Endothelial cell of umbilical vein (primary cell): ENCODE results near the gene C2CD5. TPM values are rescaled to one million over a fixed set of nuclear protein-coding genes. Genes with fewer than 3 reads are reported as not detected.

Source experiments
- BruUV-seq: library from RNA; stranded (reverse); fragments of 400-500 nt; replicated peaks from 2 replicates; lab custom pipeline; 2021; lab: Mats Ljungman, UMichigan
- CTCF ChIA-PET: fragments of 300-600, 350-600 bp; sonication (Branson Sonifier 250); formaldehyde crosslinking; loops from one replicate; lab custom pipeline; 2021; ENCODE audit warnings: antibody characterized with exemption, inconsistent platforms; lab: Charles Lee
- POLR2A ChIA-PET: fragments of 300-600, 350-600 bp; sonication (Branson Sonifier 250); formaldehyde crosslinking; loops from one replicate; lab custom pipeline; 2021; ENCODE audit warnings: antibody characterized with exemption, inconsistent platforms; lab: Charles Lee
- DNase-seq: peaks from one replicate; pipeline ENCODE4 v3.0.0-alpha.2; 2011; ENCODE audit warnings: low read depth, low spot score
- FAIRE-seq: peaks from 2 replicates; lab custom pipeline; 2011; peaks lifted over from hg19 to GRCh38; lab: Jason Lieb, UNC
- H2AFZ ChIP-seq: 2 replicates; pipeline ENCODE4 v1.6.0; 2012; ENCODE audit warnings: low read depth, low read length, control low read depth, inconsistent platforms
- H3K27ac ChIP-seq: 2 replicates; pipeline ENCODE4 v1.5.1; 2011; ENCODE audit warnings: low read depth, mild to moderate bottlenecking, control low read depth, low read length, moderate library complexity; ENCODE audit not compliant: insufficient read depth
- H3K27me3 ChIP-seq, 2 experiments: 2 replicates each; pipeline versions ENCODE4 v1.6.0 to v1.6.1; 2011; ENCODE audit warnings: low read length in 2 of 2, mixed read lengths in 1 of 2; ENCODE audit not compliant: control insufficient read depth in 2 of 2, insufficient read depth in 2 of 2
- H3K36me3 ChIP-seq, 2 experiments: 2 replicates in 1 of 2; 3 replicates in 1 of 2; pipeline ENCODE4 v1.5.1; 2011; ENCODE audit warnings: low read length in 2 of 2, mild to moderate bottlenecking in 1 of 2, moderate library complexity in 1 of 2; ENCODE audit not compliant: control insufficient read depth in 2 of 2, insufficient read depth in 2 of 2; ENCODE audit errors: extremely low read depth in 1 of 2
- H3K4me1 ChIP-seq: 3 replicates; pipeline ENCODE4 v1.5.1; 2011; ENCODE audit warnings: mild to moderate bottlenecking, low read length; ENCODE audit not compliant: control insufficient read depth, insufficient read depth; ENCODE audit errors: extremely low read depth
- H3K4me2 ChIP-seq: 2 replicates; pipeline ENCODE4 v1.6.1; 2011; ENCODE audit warnings: low read length, control low read depth, mixed read lengths; ENCODE audit not compliant: insufficient read depth
- H3K4me3 ChIP-seq, 3 experiments: fragments of 200-600 bp in 1 of 3; sonication (generic), shearing (Covaris generic) in 1 of 3; replicated peaks in 1 of 3; 2 replicates each; pipeline ENCODE4 v1.5.1; 2011 to 2016; ENCODE audit warnings: control low read depth in 3 of 3, low read length in 3 of 3, mild to moderate bottlenecking in 2 of 3, inconsistent platforms in 1 of 3, low read depth in 1 of 3, moderate library complexity in 1 of 3; ENCODE audit not compliant: insufficient read depth in 1 of 3
- H3K79me2 ChIP-seq: 2 replicates; pipeline ENCODE4 v1.6.0; 2012; ENCODE audit warnings: low read length, inconsistent platforms; ENCODE audit not compliant: control insufficient read depth, insufficient read depth
- H3K9ac ChIP-seq: replicated peaks from 2 replicates; pipeline ENCODE3; 2011; ENCODE audit warnings: low read length, control low read depth; ENCODE audit not compliant: insufficient read depth; ENCODE audit errors: extremely low read depth
- H3K9me1 ChIP-seq: replicated peaks from 3 replicates; pipeline ENCODE4 v1.6.0; 2011; ENCODE audit warnings: mild to moderate bottlenecking, low read length; ENCODE audit not compliant: control insufficient read depth, insufficient read depth; ENCODE audit errors: extremely low read depth
- H3K9me3 ChIP-seq: replicated peaks from 2 replicates; pipeline ENCODE4 v1.5.1; 2012; ENCODE audit warnings: low read length, inconsistent platforms; ENCODE audit not compliant: control insufficient read depth, insufficient read depth
- H4K20me1 ChIP-seq: replicated peaks from 2 replicates; pipeline ENCODE3; 2011; ENCODE audit warnings: mild to moderate bottlenecking, low read length; ENCODE audit not compliant: control insufficient read depth, insufficient read depth; ENCODE audit errors: extremely low read depth
- CTCF ChIP-seq, 2 donors: IDR thresholded peaks; 1 replicate in 1 of 2; 2 replicates in 1 of 2; pipeline ENCODE4 v1.5.1; 2011; ENCODE audit warnings: low read length in 2 of 2, mild to moderate bottlenecking in 2 of 2, moderate library complexity in 2 of 2, control low read depth in 1 of 2, inconsistent platforms in 1 of 2, low read depth in 1 of 2; ENCODE audit not compliant: insufficient read depth in 1 of 2; ENCODE audit errors: extremely low read depth in 1 of 2
- EZH2 ChIP-seq: IDR thresholded peaks from 2 replicates; pipeline ENCODE4 v1.6.1; 2012; ENCODE audit warnings: borderline replicate concordance, low read depth, mild to moderate bottlenecking, moderate library complexity, low read length, inconsistent platforms; ENCODE audit not compliant: severe bottlenecking
- FOS ChIP-seq: IDR thresholded peaks from 2 replicates; pipeline ENCODE4 v1.6.1; 2011; ENCODE audit warnings: mild to moderate bottlenecking, low read length, moderate library complexity, borderline replicate concordance; ENCODE audit not compliant: insufficient read depth
- GATA2 ChIP-seq: IDR thresholded peaks from 2 replicates; pipeline ENCODE4 v1.7.0; 2011; ENCODE audit warnings: low read depth, mild to moderate bottlenecking, moderate library complexity, mixed read lengths, low read length; ENCODE audit not compliant: insufficient read length, insufficient read depth
- JUN ChIP-seq: IDR thresholded peaks from 2 replicates; pipeline ENCODE4 v1.6.1; 2011; ENCODE audit warnings: borderline replicate concordance, low read depth; ENCODE audit not compliant: insufficient read length, insufficient read depth
- MAX ChIP-seq: IDR thresholded peaks from 2 replicates; pipeline ENCODE4 v1.6.1; 2011; ENCODE audit not compliant: insufficient read depth, insufficient read length
- MYC ChIP-seq: IDR thresholded peaks from one replicate; pipeline ENCODE4 v1.6.1; 2011; ENCODE audit warnings: mild to moderate bottlenecking, low read depth, low read length
- POLR2A ChIP-seq: IDR thresholded peaks from 2 replicates; pipeline ENCODE4 v1.6.1; 2012; ENCODE audit warnings: low read depth, mild to moderate bottlenecking, control low read depth, low read length
- POLR2AphosphoS5 ChIP-seq: IDR thresholded peaks from 2 replicates; pipeline ENCODE4 v1.6.1; 2012; ENCODE audit warnings: low read depth, mild to moderate bottlenecking, control low read depth, low read length, moderate library complexity; ENCODE audit not compliant: insufficient read depth
- dilution Hi-C: fragments of 300-500 bp; cut with MboI; formaldehyde crosslinking; loops from one replicate; pipeline ENCODE4 v1.15.0; 2019; ENCODE audit warnings: low sequenced_read_pairs; ENCODE audit not compliant: extremely low pct_ligation_motif_present
- intact Hi-C: fragments of 100-400 bp; cut with micrococcal nuclease; formaldehyde crosslinking; loops from one replicate; pipeline ENCODE4 v1.10.0; 2022
- polyA plus RNA-seq, 4 experiments: library from polyadenylated mRNA; depleted of rRNA in 3 of 4; stranded (reverse) in 3 of 4; unstranded in 1 of 4; fragments of >200 nt; gene quantifications; 2 replicates each; pipeline versions ENCODE4 v1.2.1 to v1.2.3, GENCODE V29; 2011 to 2012; ENCODE audit warnings: missing spikeins in 1 of 4
- total RNA-seq: library from RNA; stranded (reverse); gene quantifications from 2 replicates; pipeline ENCODE4 v1.2.3, GENCODE V29; 2021

C2CD5 gene
- total and polyA plus RNA-seq, 2 donors (not counting 3 experiments of a cell fraction or from before 2014, with no cell fraction given), result 12.9 to 32.9 TPM

GRCh38 chr12:22569253-22569652 lies 24.9 kb upstream of the C2CD5 start:
- CTCF ChIA-PET, result no interaction called here
- FAIRE-seq (no peak), DNase-seq (no peak)
- no peak overlapping the region for H3K4me3 ChIP-seq
- H3K4me1 ChIP-seq, result no peaks in the 10 kb centered on the region
- no peak overlapping the region for H3K9ac ChIP-seq
- dilution Hi-C loops (no loop called here), intact Hi-C loops (no loop called here)
- BruUV-seq, result no TSS peak
- no peaks in the 10 kb centered on the region for H3K36me3 ChIP-seq
- H3K4me2 ChIP-seq, result no peak overlapping the region
- TF ChIP-seq EZH2, result no peak
- no peak for TF ChIP-seq FOS
- TF ChIP-seq POLR2A, result no peak
- POLR2A ChIA-PET, result interaction anchor here (1.5 kb wide), 1 partner anchor 25 kb away, joined by 3 read pairs; the partner anchor contains the start of gene C2CD5
- H4K20me1 ChIP-seq, result no peaks in the 10 kb centered on the region
- no peaks in the 10 kb centered on the region for H3K27me3 ChIP-seq
- no peaks in the 10 kb centered on the region for H3K9me1 ChIP-seq
- no peak overlapping the region for H2AFZ ChIP-seq
- no peaks in the 10 kb centered on the region for H3K79me2 ChIP-seq
- H3K27ac ChIP-seq, result no peak overlapping the region
- H3K9me3 ChIP-seq, result no peaks in the 10 kb centered on the region

- TF ChIP-seq JUN (no peak), EZH2 (no peak), GATA2 (no peak), CTCF (IDR thresholded peaks at IDR 0.05; ENCODE audit: extremely low read depth in 1 of 2, insufficient read depth in 1 of 2, low read depth in 1 of 2, low read length in 2 of 2) (no peak), FOS (no peak), MYC (no peak), MAX (no peak), POLR2AphosphoS5 (no peak), POLR2A (no peak)
- H3K4me3 ChIP-seq, result no peak overlapping the region
- H3K27ac ChIP-seq, result no peak overlapping the region
- dilution Hi-C loops (no loop called here), intact Hi-C loops (no loop called here)
- no peak overlapping the region for H3K4me2 ChIP-seq
- no peaks in the 10 kb centered on the region for H4K20me1 ChIP-seq
- no peaks in the 10 kb centered on the region for H3K9me1 ChIP-seq
- H2AFZ ChIP-seq, result no peak overlapping the region
- no peak overlapping the region for H3K9ac ChIP-seq
- ChIA-PET POLR2A (no interaction called here), CTCF (interaction anchor here (1.2 kb wide), 1 partner anchor 10 kb away, joined by 3 read pairs; no protein-coding TSS in a partner anchor)
- no peaks in the 10 kb centered on the region for H3K36me3 ChIP-seq
- no TSS peak for BruUV-seq
- FAIRE-seq (no peak), DNase-seq (no peak)
- H3K4me1 ChIP-seq, result no peaks in the 10 kb centered on the region
- no peaks in the 10 kb centered on the region for H3K9me3 ChIP-seq
- H3K27me3 ChIP-seq, result peaks cover 5 to 15% of the 10 kb centered on the region in 2 experiments
- H3K79me2 ChIP-seq, result no peaks in the 10 kb centered on the region
Measured at GRCh38 chr12:22562036-22563028, 18.0 kb upstream of the C2CD5 start.
